Subcutaneous adipose tissue (tissue), 4 donors: ENCODE data around the gene PCDHGA8. TPM values are rescaled to one million over a fixed set of nuclear protein-coding genes. Genes with fewer than 3 reads are reported as not detected.

Source experiments
- CTCF ChIP-seq: fragments of 450-650 bp; IDR thresholded peaks from one replicate; pipeline ENCODE4 v1.5.1; 2016; ENCODE audit warnings: low read depth, mild to moderate bottlenecking, control low read depth, antibody characterized with exemption, moderate library complexity
- total RNA-seq, 4 donors: library from RNA; depleted of rRNA; stranded (reverse); fragments of >200 nt; gene quantifications; one replicate each; pipeline ENCODE4 v1.1.0, GENCODE V29; 2016

The PCDHGA8 gene
- total RNA-seq, result 1 to 10 TPM; 1.5 to 2.8 (median 1.5) TPM

DNA sequence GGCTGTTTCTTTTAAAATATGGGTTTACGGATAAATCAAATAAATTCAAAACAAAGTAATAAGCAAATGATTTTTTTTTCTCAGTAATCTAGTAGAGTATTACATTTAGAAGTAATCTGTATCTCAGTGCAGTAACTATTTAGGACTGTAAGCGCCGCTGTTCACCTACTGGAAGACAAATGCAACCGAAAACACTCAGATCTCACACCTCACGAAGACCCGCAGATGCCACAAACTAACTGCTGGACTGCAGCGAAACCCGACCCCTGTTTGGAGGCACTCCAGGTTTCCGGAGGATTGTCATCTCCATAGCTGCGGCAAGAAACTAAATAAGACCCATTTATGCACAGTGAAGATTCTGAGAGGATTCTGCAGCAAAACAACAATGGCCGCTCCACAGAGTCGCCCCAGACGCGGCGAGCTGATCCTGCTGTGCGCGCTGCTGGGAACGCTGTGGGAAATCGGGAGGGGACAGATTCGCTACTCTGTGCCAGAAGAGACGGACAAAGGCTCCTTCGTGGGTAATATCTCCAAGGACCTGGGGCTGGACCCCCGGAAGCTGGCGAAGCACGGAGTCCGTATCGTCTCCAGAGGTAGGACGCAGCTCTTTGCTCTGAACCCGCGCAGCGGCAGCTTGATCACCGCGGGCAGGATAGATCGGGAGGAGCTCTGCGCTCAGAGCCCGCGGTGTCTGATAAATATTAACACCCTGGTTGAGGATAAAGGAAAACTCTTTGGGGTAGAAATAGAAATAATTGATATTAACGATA, at the start of gene PCDHGA8:
Gene PCDHGA8 (plus strand): TSS at position 205 of the 770 bp plus-strand sequence. CDS start 181 bp downstream, at position 386.
- no peak for TF ChIP-seq CTCF

GRCh38 chr5:141342773-141343172, 49.7 kb upstream of the PCDHGA8 start:
- TF ChIP-seq CTCF, result no peak

DNA sequence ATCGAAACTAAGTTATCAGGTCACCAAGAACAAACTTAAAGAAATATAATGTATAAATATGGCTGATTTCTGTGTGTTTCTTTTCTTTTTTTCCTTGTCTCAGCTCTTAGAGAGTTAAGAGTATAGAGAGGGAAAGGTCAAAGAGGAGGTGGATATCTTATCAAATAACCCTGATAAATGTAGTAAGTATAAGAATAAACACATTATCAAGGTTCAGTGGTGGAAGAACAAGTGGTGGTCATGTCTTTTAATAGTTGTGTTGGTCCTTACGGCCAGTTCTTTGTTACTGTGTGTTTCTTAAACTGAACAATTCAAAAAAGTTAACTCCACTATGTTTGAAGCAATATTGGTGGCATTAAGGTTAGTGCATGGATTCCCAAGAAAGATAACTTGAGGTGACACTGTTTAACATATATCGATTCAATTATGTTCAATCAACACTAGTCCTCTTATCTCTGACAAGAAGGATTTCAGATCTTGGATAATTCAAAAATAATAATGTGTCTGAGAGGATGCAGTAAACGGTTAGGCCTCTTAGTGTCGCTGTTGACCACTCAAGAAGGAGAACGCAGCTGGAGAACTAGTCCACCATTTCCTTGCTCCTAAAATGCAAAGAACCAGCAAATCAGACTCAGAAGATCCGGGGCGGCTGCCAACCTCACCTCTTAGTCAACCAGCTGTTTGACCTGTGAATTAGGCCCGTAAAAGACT, 49.0 kb upstream of the PCDHGA8 start, which contains the start of gene PCDHGA3:
Gene PCDHGA3 (plus strand): TSS at position 588 of the 711 bp plus-strand sequence. CDS start 205 bp downstream, outside the sequence.
- TF ChIP-seq CTCF, result no peak

DNA sequence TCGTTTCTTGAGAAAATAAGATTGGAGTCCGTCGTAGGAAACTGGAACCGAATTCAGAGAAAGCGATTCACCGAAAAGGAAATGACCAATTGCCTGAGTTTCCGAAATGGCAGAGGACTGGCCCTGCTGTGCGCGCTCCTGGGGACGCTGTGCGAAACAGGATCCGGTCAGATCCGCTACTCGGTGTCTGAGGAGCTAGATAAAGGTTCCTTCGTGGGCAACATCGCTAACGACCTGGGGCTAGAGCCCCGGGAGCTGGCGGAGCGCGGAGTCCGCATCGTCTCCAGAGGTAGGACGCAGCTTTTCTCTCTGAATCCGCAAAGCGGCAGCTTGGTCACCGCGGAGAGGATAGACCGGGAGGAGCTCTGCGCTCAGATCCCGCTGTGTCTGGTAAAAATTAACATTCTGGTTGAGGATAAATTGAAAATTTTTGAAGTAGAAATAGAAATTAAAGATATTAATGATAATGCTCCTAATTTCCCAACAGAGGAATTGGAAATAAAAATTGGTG, 48.4 kb upstream of the PCDHGA8 start:
- no peak for TF ChIP-seq CTCF

DNA sequence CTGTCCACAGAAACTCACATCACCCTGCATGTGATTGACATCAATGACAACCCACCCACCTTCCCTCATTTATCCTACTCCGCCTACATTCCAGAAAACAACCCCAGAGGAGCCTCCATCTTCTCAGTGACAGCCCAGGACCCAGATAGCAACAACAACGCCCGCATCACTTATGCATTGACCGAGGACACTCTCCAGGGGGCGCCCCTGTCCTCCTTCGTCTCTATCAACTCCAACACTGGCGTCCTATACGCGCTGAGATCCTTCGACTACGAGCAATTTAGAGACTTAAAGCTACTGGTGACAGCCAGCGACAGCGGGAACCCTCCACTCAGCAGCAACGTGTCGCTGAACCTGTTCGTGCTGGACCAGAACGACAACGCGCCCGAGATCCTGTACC, 47.1 kb upstream of the PCDHGA8 start:
- TF ChIP-seq CTCF, result no peak

- TF ChIP-seq CTCF, result no peak
Observed at GRCh38 chr5:141349917-141350619, 42.4 kb upstream of the PCDHGA8 start, which contains the start of gene PCDHGB1. Gene PCDHGB1, plus strand, starts transcription at chr5:141350099. Its CDS starts 162 bp downstream, at chr5:141350261.
